ENCODE results near the gene C2CD4D. TPM values are rescaled to one million over a fixed set of nuclear protein-coding genes. Genes with fewer than 3 reads are reported as not detected.

C2CD4D gene
- polyA plus RNA-seq, 1 experiment, result not detected

DNA sequence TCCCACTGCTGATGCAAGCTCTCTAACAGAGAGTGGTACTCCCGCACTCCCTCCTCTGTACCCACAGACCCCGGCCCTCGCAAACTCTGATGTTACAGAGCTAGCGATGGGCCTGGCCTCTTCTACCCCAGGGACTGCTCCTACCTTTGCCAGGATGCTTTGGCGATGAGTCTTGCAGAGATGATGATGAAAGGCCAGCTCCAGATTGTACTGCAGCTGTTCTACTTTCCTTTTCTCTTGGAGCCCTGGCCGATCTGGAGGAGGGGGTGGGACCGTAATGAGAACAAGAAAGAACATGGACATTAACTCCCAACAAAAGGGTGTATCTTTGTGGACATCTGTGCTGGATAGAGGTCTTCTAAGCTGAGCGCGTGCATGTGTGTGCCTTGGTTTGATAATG lies 28.4 kb downstream of the C2CD4D start:
- ChIA-PET POLR2A (no interaction called here), CTCF (interaction anchor here (1.1 kb wide), 1 partner anchor 25 kb away, joined by 3 read pairs; no protein-coding TSS in a partner anchor)
- TF ChIP-seq, protein P1, sequence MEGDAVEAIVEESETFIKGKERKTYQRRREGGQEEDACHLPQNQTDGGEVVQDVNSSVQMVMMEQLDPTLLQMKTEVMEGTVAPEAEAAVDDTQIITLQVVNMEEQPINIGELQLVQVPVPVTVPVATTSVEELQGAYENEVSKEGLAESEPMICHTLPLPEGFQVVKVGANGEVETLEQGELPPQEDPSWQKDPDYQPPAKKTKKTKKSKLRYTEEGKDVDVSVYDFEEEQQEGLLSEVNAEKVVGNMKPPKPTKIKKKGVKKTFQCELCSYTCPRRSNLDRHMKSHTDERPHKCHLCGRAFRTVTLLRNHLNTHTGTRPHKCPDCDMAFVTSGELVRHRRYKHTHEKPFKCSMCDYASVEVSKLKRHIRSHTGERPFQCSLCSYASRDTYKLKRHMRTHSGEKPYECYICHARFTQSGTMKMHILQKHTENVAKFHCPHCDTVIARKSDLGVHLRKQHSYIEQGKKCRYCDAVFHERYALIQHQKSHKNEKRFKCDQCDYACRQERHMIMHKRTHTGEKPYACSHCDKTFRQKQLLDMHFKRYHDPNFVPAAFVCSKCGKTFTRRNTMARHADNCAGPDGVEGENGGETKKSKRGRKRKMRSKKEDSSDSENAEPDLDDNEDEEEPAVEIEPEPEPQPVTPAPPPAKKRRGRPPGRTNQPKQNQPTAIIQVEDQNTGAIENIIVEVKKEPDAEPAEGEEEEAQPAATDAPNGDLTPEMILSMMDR (IDR thresholded peaks at IDR 0.05; ENCODE audit: insufficient read depth, low read depth, low read length), result no peak
- no peaks in the 10 kb centered on the region for H3K36me3 ChIP-seq (ENCODE audit: control insufficient read depth, insufficient read depth, low read length)
- peaks cover 28% of the 10 kb centered on the region for H3K27me3 ChIP-seq (ENCODE audit: control insufficient read depth, insufficient read depth, low read length)
- no peak overlapping the region for H3K4me3 ChIP-seq (ENCODE audit: low read depth, low read length)
- no peak for DNase-seq (ENCODE audit: low read depth)

DNA sequence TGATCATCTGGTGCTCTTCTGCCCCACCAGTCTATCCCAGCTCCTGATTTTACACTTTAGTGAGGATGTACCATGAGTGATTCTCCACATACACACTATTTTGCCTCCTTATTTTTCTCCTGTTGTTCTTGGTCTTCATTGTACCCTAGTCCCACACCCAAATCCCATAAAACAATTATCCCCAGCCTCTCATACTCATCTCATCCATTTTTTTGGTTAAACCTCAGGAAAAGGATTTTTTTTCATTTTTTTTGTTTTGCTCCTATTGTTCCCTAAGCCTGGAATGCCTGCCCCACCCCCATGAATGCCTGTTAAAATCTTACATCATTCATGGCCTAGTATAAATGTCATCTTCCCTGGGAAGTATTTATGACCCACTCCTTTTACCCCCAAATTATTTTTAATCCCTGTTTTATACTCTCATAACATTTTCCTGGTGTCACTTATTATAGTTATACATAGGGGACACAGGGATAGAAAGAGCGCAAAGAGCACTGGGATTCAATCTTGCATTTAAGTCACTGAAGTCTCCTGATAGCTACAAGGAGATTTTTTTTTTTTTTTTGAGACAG lies 29.5 kb downstream of the C2CD4D start:
- DNase-seq (ENCODE audit: low read depth), result no peak
- H3K36me3 ChIP-seq (ENCODE audit: control insufficient read depth, insufficient read depth, low read length), result no peaks in the 10 kb centered on the region
- no peak overlapping the region for H3K4me3 ChIP-seq (ENCODE audit: low read depth, low read length)
- TF ChIP-seq, protein P1 (IDR thresholded peaks at IDR 0.05; ENCODE audit: insufficient read depth, low read depth, low read length), result no peak
- CTCF ChIA-PET, result no interaction called here
- peaks cover 25% of the 10 kb centered on the region for H3K27me3 ChIP-seq (ENCODE audit: control insufficient read depth, insufficient read depth, low read length)
- POLR2A ChIA-PET, result interaction anchor here (0.6 kb wide), 1 partner anchor 21 kb away, joined by 3 read pairs; no protein-coding TSS in a partner anchor

DNA sequence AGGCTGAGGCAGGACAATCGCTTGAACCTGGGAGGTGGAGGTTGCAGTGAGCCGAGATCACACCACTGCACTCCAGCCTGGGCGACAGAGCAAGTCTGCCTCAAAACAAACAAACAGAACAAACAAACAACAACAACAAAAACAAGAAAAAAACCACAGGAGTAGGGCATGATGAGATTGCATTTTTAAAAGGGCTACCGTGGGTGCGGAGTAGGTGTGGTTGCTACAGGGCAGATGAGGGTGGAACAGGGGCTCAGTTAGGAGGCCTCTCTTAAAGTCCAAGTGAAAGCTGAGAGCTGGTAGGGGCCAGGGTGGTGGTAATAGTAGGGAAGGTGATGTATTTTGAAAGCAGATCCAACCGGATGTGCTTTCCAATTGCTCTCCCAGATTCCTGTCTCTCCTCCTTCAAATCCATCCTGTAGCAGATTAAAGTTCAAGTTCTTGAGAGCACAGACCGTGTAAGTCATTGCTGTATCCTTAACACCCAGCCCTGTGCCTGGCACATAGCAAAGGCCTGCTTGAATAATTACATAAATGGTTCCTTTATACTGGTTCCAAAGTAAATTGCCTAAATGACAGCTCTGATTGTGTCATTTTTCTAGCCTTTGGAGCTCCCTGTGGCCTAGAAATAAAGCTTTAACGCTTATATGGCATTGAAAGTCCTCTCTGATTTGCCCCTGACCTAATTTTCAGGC lies 30.2 kb downstream of the C2CD4D start:
- Histone ChIP-seq H3K27me3 (ENCODE audit: control insufficient read depth, insufficient read depth, low read length) (peaks cover 26% of the 10 kb centered on the region), H3K4me3 (ENCODE audit: low read depth, low read length) (no peak overlapping the region), H3K36me3 (ENCODE audit: control insufficient read depth, insufficient read depth, low read length) (no peaks in the 10 kb centered on the region)
- POLR2A ChIA-PET, result interaction anchor here (0.6 kb wide), 1 partner anchor 20 kb away, joined by 3 read pairs; no protein-coding TSS in a partner anchor
- CTCF ChIA-PET, result no interaction called here
- TF ChIP-seq, protein P1 (IDR thresholded peaks at IDR 0.05; ENCODE audit: insufficient read depth, low read depth, low read length), result no peak
- no peak for DNase-seq (ENCODE audit: low read depth)

DNA sequence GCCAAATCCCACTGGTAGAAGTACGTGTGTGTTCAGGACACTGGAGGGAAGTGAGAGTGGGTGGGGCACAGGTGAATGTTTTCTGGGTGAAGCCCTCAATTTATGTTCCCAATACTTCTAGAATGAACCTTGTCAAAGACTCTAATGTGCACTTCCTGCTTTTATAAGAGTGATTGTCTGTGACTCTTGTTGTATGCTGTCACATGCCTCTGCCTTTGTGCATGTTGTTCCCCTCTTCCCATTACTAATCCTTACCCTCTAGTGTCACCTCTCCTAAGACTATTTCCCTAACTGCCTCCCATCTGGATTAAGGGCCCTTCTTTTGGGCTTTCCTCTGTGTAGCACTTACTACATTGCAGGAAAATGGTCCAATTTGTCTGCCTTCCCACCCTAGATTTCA lies 31.9 kb downstream of the C2CD4D start:
- TF ChIP-seq, protein P1 (IDR thresholded peaks at IDR 0.05; ENCODE audit: insufficient read depth, low read depth, low read length), result no peak
- H3K27me3 ChIP-seq (ENCODE audit: control insufficient read depth, insufficient read depth, low read length), result peaks cover 30% of the 10 kb centered on the region

DNA sequence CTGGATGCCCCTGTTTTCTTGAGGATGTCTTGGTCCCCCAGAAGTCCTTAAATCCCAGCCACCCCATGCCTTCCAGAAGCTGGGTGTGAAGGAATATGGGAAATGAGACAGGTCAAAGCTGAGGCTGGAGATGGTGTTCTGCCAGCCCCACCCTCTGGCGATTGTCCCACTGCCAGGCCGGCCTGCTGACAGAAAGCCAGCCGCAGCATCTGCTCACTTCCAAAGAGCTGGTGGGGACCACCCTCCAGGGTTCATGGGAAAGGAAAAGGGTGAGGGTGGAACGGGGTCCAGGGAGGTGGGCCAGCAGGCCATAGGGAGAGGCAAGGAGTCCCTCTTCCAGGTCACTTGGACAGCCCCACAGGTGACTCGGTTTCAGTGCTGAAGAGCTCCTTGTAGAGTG lies 32.5 kb downstream of the C2CD4D start:
- Histone ChIP-seq H3K36me3 (ENCODE audit: control insufficient read depth, insufficient read depth, low read length) (no peaks in the 10 kb centered on the region), H3K27me3 (ENCODE audit: control insufficient read depth, insufficient read depth, low read length) (peaks cover 32% of the 10 kb centered on the region), H3K4me3 (ENCODE audit: low read depth, low read length) (no peak overlapping the region)
- TF ChIP-seq, protein P1 (IDR thresholded peaks at IDR 0.05; ENCODE audit: insufficient read depth, low read depth, low read length), result no peak
- ChIA-PET CTCF (no interaction called here), POLR2A (no interaction called here)
- DNase-seq (ENCODE audit: low read depth), result no peak

More for the DNA sequence above, 31.9 kb downstream of the C2CD4D start:
- Histone ChIP-seq H3K36me3 (ENCODE audit: control insufficient read depth, insufficient read depth, low read length) (no peaks in the 10 kb centered on the region), H3K4me3 (ENCODE audit: low read depth, low read length) (no peak overlapping the region)
- ChIA-PET CTCF (no interaction called here), POLR2A (no interaction called here)
- no peak for DNase-seq (ENCODE audit: low read depth)
